GM21528 (cell line): ENCODE data around the gene CGB1.
"Not testable (repeated sequence)": the region's sequence is repeated elsewhere in the genome, so short reads cannot be mapped to it uniquely, and the experiment has no call there.

Source experiments
- ATAC-seq: cut with Tn5 transposase; IDR thresholded peaks from one replicate; pipeline ENCODE4 v1.9.1; 2021; ENCODE audit warnings: mild to moderate bottlenecking, moderate library complexity; ENCODE audit not compliant: unreplicated experiment, low FRiP score

Gene CGB1

DNA sequence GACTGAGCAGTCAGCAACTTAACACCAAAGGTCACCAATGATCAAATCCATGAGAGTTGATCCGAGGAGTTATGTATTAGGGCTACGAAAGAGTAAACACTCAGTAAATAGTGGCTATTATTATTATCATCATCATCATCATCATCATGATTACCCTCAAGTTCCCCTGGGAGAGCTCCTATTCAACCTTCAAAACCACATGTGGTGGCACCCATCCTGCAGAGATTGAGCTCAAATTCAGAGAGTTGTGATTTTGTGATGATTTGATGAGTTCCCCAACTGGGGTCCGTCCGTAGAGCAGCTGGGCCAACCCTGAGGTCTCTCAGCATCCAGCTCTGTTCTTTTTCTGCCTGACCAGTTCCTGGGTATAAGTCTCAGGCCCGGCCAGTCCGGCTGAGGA is 11.6 kb downstream of the CGB1 start:
- ATAC-seq: not testable (repeated sequence)

DNA sequence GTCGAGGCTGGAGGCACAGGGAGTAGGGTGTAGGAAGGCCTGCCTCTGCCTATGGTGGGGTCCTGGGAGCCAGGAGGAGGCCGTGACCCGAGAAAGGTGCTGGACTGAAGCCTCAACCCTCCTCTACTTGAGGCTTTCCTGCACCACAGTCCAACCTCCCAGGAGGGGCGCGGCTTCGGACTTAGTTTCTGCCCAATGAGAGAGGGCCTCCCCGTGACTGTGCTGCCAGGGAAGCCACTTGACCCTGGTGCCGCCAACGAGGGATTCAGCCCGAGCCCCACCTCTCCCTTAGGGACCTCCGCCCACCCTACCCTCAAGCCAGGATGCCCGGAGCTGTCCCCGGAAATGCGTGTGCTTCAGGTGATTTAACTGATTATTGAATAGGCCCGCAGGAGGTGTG is 12.5 kb downstream of the CGB1 start, which contains the start of gene CGB3:
Gene CGB3 (minus strand): TSS at position 101 of the 400 bp plus-strand sequence. CDS start 362 bp downstream, outside the sequence.
- not testable (repeated sequence) for ATAC-seq

DNA sequence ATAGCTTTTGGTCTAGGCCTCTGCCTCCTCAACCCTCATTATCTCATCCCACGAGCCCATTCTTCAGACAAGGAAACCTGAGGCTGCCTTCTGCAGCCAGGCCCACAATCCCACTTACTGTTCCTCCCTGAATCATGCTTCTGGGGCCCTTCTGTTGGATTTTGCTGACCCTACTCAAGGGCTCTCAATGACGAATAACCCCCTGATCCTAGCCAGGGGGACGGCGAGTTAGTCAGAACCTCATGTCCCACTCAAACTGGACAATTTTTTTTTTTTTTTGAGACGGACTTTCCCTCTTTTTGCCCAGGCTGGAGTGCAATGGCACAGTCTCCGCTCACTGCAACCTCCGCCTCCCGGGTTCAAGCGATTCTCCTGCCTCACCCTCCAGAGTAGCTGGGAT is 14.6 kb downstream of the CGB1 start:
- ATAC-seq: no peak

DNA sequence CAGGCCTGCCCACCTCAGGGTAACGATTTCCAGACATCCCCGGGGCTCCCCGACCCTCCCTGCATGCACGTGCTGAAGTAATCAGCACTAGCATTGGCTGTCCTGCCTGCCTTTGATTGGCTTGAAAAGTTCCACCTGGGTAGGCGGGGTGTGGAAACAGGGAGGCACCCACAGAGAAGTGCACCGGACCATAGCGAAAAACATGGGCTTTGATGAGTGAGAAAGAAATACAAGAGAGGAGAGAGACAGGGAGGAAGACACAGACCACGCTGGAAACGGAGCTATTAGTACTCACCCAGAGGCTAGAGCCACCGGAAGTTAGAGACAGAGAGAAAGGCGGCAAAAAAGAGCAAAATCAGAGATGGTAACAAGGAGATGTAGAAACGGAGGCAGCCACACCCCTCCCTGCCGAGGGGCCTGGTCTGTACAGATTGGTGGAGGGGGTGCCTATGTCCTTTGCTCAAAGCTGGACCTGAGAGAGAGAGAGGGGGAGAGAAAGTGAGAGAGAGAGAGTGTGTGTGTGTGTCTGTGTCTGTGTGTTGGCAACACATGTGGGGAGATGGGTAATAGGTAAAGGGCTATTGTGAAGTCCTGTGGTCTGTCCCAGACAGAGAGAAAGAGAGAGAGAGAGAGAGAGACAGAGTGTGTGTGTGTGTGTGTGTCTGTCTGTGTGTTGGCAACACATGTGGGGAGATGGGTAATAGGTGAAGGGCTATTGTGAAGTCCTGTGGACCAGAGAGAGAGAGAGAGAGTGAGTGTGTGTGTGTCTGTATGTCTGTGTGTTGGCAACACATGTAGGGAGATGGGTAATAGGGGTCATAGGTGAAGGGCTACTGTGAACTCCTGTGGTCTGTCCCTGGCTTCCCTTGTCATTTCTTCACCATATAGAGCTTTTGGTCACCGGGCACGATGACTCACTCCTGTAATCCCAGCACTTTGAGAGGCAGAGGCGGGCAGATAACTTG is 15.5 kb downstream of the CGB1 start:
- ATAC-seq: no peak

DNA sequence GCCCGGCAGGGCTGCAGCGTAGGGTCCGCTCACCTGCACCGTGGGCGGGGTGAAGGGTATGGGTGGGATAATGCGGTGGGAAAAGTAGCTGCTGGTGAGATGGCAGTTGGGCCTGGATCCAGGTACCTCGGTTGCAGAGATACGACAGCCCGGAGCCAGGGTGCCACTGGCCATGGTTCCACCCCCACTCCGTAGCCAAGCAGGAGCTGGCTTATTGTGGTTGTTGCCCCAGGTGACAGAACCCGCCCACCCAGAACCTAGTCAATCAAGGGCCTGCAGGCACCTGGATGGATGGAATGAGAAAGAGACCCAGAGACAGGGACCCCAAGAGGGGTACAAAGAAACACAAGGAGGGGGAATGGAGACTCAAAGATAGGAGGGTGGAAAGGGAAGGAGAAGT is 16.4 kb downstream of the CGB1 start:
- ATAC-seq: no peak

DNA sequence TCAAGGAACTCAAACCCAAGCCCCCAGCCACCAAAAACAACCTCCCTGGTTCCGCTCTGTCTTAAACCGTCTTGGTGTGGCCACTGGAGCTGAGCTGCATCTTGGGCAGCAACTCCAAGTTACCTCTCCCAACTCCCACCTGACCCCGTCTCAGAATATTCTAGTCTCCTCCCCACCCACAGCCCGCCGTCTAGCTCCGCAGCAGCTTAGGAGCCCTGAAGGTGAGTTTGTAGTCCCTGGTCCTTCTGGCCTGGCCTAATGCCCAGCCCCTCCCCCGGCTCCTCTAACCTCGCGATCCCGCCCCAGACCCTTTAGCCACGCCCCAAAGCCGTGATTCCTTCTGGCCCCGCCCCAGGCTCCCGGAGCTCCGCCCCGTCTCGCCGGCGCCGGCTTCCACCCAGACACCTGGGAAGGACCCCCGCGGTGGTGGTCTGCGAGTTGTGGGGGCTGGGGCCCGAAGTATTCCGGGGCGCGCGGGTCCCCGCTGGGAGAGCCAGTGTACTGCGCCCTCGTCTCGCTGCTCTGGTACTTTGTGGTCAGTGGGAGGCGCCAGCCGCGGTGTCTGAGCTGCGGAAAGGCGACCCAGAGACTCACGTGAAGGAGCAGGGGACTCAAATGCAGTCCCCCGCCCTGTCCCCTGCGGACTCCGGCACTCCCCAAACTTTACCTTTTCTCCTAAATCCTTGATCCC is 17.3 kb downstream of the CGB1 start:
- no peak for ATAC-seq

DNA sequence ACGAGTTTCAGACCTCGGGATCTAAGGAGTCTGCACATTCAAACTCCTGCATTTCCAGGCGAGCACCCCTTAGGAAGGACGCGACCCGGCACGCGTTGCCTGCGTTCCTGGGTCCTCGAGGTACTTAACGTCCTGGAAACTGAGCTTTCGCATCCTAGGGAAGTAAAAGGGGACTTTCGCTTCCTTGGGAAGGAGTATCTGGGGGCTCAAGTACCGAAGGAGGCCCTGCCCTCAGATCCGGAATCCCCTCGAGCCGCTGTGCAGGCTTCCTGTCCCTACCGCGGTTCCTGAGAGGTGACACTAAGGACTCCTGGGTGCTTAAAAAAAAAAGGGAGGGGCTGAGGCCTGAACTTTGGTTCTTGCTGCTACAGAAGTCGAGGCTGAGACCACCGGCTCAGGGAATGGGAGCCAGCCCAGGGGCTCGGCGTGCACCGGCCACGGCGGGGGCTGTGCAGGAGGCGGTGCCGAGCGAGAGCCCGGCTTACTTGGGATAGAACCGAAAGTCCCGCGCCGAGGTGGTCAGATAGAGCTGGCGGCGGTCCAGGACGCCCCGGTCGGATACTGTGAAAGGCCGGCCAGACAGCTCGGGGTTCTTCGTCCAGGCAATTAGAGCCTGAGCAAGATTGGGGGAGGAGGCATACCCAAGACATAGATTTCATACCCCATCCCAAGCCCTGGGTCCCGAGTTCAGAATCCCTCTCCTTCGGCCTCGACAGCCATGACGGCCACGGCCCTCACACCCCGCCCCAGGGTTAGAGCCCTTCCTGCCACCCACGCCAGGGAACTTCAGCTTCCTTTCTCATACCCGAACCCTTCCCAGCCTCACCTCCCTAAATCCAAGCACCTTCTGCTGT is 18.1 kb downstream of the CGB1 start:
- ATAC-seq: not testable (repeated sequence)

DNA sequence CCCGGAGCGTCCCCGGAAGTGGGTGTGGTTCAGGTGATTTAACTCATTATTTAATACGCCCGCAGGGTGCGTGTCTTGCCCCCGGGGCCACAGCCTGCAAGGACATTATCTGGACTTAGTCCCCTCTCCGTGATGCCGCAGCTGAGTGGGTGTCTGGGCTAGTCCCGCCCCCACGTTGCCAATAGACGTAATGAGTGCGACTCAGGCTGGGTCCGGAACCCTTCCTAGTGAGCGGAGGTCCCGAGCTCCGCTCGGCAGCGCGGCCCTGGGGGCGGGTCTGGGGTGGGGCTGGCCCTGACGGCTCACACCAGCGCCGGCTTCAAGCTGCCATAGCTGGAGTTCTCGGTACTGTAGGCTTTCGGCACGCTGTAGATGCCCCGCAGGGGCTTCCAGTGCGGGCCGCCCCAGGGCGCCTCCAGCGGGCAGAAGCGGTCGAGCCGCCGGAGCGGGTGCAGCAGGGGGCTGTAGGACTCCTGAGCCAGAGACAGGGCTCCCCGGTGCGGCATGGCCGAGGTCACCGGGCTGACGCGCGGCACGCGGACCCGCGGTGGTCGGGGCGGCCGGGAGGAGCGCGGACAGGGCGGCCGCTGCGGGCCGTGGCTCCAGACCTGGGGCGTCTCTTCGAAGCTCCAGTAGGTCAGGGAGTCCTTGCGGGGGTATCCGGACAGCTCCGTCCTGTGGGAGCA is 18.9 kb downstream of the CGB1 start:
- ATAC-seq: no peak

DNA sequence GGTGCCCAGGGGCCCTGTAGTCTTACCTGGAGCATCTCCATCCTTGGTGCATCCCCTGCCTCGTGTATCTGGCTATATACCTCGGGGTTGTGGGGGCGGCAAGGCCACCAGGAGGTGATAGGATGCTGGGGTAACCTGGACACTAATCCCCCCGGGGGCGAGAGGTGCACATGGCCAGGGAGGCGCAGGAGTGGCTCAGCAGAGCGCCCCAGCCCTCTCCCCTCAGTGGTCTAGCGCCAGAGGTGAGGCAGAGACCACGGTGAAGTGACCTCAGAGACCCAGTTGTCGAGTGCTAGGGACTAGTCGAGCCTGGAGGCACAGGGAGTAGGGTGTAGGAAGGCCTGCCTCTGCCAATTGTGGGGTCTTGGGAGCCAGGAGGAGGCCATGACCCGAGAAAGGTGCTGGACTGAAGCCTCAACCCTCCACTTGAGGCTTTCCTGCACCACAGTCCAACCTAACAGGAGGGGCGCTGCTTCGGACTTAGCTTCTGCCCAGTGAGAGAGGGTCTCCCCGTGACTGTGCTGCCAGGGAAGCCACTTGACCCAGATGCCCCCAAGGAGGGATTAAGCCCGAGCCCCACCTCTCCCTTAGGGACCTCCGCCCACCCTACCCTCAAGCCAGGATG is 19.5 kb downstream of the CGB1 start, which contains the start of gene LHB:
Gene LHB (minus strand): TSS at position 51 of the 625 bp plus-strand sequence. CDS start 10 bp downstream, at position 41.
- no peak for ATAC-seq

DNA sequence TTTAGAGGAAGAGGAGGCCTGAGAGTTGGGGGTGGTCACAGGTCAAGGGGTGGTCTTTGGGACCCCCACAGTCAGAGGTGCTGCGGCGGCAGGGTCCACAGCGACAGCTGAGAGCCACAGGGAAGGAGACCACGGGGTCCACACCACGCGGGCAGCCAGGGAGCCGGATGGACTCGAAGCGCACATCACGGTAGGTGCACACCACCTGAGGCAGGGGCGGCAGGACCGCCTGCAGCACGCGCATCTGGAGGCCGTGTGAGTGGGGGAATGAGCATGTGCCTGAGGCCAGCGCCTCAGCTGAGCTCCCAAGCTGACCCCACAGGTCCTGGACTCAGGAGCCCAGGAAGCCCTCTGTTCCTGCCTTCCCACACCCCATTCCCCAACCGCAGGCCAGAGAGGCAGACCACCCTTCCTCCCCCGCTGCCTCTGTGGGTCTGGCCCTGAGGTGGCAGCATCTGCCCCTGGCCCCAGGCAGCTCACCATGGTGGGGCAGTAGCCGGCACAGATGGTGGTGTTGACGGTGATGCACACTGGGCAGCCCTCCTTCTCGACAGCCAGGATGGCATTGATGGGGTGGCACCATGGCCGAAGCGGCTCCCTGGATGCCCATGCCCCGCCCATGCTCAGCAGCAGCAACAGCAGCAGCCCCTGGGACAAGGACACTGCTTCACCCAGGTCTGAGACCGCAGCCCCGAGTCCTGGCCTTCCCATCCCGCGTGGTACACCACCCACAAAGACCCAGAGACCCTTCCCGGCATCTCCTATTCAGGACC is 20.4 kb downstream of the CGB1 start:
- no peak for ATAC-seq

DNA sequence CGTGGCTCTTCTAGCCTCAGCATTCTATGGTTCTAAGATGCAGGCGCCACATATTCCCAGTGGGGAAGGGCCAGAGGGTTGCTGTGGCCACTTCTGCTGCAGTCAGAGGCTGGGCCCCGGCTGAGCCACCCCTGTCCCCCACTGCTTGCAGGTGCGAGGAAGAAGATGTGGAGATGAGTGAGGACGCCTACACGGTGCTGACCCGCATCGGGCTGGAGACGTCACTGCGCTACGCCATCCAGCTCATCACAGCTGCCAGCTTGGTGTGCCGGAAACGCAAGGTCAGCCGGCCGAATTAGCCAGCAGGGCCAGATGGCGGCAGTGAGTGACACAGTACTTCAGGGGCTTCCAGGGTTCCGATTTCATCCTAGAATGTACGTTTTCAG is 21.8 kb downstream of the CGB1 start:
- ATAC-seq: no peak

DNA sequence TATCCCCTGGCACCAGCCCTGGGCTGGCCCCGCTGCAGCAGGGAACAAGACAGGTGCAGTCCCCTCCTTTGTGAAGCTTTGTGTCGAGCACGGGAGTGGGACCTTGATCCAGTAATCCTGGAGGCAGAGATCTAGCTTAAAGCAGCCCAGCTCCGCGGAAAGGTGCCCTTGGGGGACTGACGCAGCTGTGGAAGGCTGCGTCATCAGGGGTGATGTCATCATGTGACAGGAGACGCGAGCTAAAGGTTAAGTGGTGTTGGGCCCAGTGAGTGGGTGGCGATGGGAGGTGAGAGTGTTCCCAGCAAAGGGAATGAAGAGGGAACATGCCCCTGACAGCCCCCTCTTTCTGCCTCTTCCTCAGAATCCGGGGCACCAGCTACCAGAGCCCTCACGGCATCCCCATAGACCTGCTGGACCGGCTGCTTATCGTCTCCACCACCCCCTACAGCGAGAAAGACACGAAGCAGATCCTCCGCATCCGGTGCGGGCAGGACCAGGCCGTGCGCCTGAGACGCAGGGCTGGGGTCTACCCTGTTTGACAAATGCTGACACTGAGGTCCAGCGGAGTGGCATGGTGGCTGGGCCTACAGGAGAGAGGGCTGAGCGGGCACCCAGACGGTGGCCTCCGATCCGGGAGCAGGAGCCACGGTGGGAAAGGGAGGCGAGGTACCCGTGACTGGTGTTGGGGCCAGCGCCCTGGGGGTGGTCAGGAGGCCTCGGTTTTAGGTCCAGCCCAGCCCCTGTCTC is 22.4 kb downstream of the CGB1 start:
- no peak for ATAC-seq

DNA sequence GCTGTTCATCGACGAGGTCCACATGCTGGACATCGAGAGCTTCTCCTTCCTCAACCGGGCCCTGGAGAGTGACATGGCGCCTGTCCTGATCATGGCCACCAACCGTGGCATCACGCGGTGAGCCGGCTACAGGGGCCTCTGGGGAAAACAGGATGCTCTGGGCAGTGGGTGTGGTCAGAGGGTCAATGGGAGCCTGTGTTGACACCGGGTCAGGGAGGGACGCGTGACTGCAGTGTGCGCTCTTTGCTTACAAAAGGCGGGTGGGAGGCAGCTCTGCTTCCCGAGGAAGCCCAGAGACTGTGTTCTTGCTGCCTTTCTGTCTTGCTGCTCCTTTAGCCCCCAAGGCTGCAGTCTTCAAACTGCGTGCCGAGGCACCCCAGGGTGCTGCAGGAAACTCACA is 25.5 kb downstream of the CGB1 start:
- ATAC-seq: no peak

DNA sequence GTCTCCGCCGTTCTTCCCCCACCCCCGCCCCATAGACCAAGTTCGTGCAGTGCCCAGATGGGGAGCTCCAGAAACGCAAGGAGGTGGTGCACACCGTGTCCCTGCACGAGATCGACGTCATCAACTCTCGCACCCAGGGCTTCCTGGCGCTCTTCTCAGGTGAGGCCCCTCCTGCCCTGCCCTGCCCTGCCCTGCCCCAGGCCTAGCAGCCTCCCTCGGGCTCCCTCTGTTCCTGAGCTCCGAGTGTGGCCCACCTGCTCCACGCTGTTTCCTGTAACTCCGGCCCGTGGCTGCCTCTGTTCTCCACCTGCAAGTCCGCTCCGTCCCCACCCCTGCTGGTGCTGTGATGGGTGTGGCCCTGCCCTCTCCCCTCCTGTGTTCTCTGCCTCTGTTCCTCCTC is 26.2 kb downstream of the CGB1 start:
- no peak for ATAC-seq

DNA sequence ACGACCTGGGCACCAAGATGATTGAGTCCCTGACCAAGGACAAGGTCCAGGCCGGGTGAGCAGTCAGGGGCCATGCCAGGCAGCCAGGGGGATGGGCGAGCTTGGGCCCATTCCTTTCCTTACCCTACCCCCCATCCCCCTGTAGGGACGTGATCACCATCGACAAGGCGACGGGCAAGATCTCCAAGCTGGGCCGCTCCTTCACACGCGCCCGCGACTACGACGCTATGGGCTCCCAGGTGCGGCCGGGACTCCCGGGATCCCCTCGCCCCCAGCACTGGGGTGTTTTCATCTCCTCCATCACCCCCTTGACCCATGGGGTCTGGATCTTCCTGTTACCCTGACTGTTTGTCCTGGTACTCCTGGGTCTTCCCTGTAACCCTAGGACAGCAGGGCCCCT is 26.9 kb downstream of the CGB1 start:
- no peak for ATAC-seq

DNA sequence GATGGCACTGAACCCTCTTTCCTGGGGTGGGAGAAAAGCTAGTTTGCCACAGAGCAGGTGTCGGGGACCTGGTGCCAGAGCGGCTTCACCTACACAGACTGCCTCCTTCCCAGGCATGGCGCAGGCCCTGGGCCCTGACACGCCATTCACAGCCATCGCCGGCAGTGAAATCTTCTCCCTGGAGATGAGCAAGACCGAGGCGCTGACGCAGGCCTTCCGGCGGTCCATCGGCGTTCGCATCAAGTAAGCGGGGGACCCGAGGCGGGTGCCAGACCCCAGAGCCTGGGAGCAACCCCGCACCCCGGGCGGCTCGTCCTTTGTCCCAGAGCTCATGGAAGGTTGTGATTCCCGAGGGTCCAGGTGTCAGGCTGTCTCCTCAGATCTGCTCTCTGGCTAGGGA is 29.8 kb downstream of the CGB1 start:
- no peak for ATAC-seq

DNA sequence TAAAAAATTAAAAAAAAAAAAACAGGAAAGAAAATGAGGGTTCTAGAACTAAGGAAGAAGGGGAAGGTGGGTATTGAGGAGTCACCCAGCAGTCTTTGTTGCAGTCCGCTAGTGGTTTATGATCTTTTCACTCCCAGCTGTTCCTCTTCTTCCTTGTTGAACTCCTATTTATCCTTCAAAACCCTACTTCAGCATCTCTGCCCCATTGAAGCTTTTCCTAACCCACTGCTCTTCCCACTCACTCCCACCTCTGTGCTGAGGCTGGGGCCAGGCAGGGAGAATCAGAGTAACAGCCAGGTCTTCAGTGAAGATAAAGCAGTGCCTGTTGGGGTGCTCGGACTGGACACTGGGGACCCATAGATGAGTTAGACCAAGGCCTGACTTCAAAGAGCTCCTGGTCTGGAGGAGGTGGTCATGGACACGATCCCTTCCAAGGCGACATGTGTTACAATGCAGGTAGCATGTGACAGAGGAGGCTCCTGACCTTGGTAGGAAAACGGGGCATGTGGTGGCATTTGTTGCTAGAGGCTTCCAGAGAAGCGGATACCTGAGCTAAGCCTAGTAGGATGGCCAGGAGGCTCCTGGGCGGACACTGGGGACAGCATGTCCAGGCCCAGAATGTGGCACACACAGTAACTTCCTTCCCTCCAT is 31.6 kb downstream of the CGB1 start:
- ATAC-seq: no peak

DNA sequence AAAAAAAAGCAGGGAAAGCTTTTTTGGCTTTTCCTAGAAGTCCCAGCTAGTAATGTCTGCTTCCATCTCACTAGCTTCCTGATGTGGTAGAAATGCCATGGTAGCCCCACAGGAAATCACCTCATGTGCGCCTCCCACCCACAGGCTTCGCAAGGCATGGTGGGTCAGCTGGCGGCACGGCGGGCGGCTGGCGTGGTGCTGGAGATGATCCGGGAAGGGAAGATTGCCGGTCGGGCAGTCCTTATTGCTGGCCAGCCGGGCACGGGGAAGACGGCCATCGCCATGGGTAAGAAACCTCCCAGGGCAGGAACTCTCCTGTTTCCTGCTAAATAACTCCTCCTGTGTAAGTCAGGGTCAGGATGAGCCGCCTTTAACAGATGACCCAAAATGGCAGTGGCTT is 32.6 kb downstream of the CGB1 start:
- no peak for ATAC-seq
